GM21447 (cell line): ENCODE data around the gene PYCR2.
"Not testable (repeated sequence)": the region's sequence is repeated elsewhere in the genome, so short reads cannot be mapped to it uniquely, and the experiment has no call there.

ENCODE experiments used
- ATAC-seq: cut with Tn5 transposase; IDR thresholded peaks from one replicate; pipeline ENCODE4 v1.9.1; 2021; ENCODE audit not compliant: unreplicated experiment

Gene PYCR2

GRCh38 chr1:225943582-225943981, 19.5 kb upstream of the PYCR2 start:
- ATAC-seq, result no peak

GRCh38 chr1:225942574-225942973, 18.5 kb upstream of the PYCR2 start:
- peak; percentile 86 for ATAC-seq

GRCh38 chr1:225941942-225942222, 17.8 kb upstream of the PYCR2 start:
- no peak for ATAC-seq

GRCh38 chr1:225941187-225941941, 17.3 kb upstream of the PYCR2 start, which contains the start of gene LEFTY2:
LEFTY2 (minus strand) TSS chr1:225941220; CDS start chr1:225941140, 80 bp downstream.
- no peak for ATAC-seq

GRCh38 chr1:225940385-225941151, 16.5 kb upstream of the PYCR2 start:
- no peak for ATAC-seq

GRCh38 chr1:225939939-225940310, 15.9 kb upstream of the PYCR2 start:
- ATAC-seq, result not testable (repeated sequence)

GRCh38 chr1:225939097-225939938, 15.3 kb upstream of the PYCR2 start:
- ATAC-seq, result not testable (repeated sequence)

- ATAC-seq, result no peak
These were observed 13.3 kb upstream of the PYCR2 start for GRCh38 chr1:225937048-225937968.

GRCh38 chr1:225936523-225936922, 12.5 kb upstream of the PYCR2 start:
- no peak for ATAC-seq

GRCh38 chr1:225936086-225936485, 12.0 kb upstream of the PYCR2 start:
- ATAC-seq, result not testable (repeated sequence)

GRCh38 chr1:225934711-225935110, 10.7 kb upstream of the PYCR2 start:
- no peak for ATAC-seq

- ATAC-seq, result no peak
These were observed 9.0 kb upstream of the PYCR2 start for GRCh38 chr1:225933072-225933471.

GRCh38 chr1:225931270-225932136, 7.5 kb upstream of the PYCR2 start:
- ATAC-seq, result no peak

- ATAC-seq, result no peak
These were observed 6.5 kb upstream of the PYCR2 start for GRCh38 chr1:225930566-225930965.

- ATAC-seq, result not testable (repeated sequence)
These were observed 5.4 kb upstream of the PYCR2 start for GRCh38 chr1:225929462-225929861.

- ATAC-seq, result no peak
These were observed 4.4 kb upstream of the PYCR2 start for GRCh38 chr1:225928186-225929175.

- ATAC-seq, result no peak
These were observed 2.6 kb upstream of the PYCR2 start for GRCh38 chr1:225926551-225927113.

- no peak for ATAC-seq
These were observed 714 bp downstream of the PYCR2 start for GRCh38 chr1:225923381-225923691.
